Brain microvascular endothelial cell (primary cell): ENCODE results near the gene H1-8.

Experiments
- DNase-seq: peaks from one replicate; pipeline ENCODE4 v3.0.0-alpha.2; 2020
- H3K27ac ChIP-seq: fragments of 250-450 bp; sonication (Bioruptor Pico); 2 replicates; pipeline ENCODE4 v1.5.1; 2020; ENCODE audit warnings: mild to moderate bottlenecking, moderate library complexity
- H3K27me3 ChIP-seq: fragments of 250-450 bp; sonication (Bioruptor Pico); replicated peaks from 2 replicates; pipeline ENCODE4 v1.5.1; 2020; ENCODE audit warnings: mild to moderate bottlenecking
- H3K36me3 ChIP-seq: fragments of 250-450 bp; sonication (Bioruptor Pico); replicated peaks from 2 replicates; pipeline ENCODE4 v1.5.1; 2020; ENCODE audit warnings: mild to moderate bottlenecking
- H3K4me3 ChIP-seq: 2 replicates; pipeline ENCODE4 v1.5.1; 2011; ENCODE audit warnings: low read depth, mild to moderate bottlenecking, control low read depth, low read length, moderate library complexity
- in situ Hi-C: cut with HindIII; loops from 2 replicates; pipeline ENCODE4 v1.10.0; 2017; ENCODE audit warnings: low sequenced_read_pairs, low pct_ligation_motif_present
- TF ChIP-seq, protein P1 (sequence below): IDR thresholded peaks from 2 replicates; pipeline ENCODE4 v1.5.1; 2011; ENCODE audit warnings: low read depth, mild to moderate bottlenecking, moderate library complexity, low read length, control low read depth, inconsistent platforms; ENCODE audit errors: missing control alignments

H1-8 gene

DNA sequence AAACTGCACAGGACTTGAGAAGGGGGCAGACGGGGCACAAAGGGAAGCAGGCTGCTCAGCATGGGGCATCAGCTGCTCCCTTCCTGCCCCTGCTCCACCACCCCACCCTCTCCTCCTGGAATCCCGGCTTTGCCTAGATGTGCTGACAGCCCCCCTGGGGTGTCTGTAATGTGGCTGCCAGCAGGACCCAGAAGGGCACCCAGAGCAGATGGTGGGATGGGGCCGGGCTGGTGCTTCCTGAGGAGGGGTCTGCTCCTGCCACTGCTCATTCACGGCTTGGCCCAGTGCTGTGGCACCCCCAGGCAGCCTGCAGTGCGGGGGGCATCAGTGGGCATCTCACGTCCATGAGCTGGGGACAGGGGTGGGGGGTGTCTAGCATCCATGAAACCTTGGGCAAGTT lies 10.2 kb downstream of the H1-8 start:
- Histone ChIP-seq H3K27ac (no peak overlapping the region), H3K27me3 (no peaks in the 10 kb centered on the region), H3K36me3 (peaks cover 9% of the 10 kb centered on the region), H3K4me3 (no peak overlapping the region)
- in situ Hi-C loops: no loop called here
- no peak for DNase-seq
- TF ChIP-seq, protein P1, sequence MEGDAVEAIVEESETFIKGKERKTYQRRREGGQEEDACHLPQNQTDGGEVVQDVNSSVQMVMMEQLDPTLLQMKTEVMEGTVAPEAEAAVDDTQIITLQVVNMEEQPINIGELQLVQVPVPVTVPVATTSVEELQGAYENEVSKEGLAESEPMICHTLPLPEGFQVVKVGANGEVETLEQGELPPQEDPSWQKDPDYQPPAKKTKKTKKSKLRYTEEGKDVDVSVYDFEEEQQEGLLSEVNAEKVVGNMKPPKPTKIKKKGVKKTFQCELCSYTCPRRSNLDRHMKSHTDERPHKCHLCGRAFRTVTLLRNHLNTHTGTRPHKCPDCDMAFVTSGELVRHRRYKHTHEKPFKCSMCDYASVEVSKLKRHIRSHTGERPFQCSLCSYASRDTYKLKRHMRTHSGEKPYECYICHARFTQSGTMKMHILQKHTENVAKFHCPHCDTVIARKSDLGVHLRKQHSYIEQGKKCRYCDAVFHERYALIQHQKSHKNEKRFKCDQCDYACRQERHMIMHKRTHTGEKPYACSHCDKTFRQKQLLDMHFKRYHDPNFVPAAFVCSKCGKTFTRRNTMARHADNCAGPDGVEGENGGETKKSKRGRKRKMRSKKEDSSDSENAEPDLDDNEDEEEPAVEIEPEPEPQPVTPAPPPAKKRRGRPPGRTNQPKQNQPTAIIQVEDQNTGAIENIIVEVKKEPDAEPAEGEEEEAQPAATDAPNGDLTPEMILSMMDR: no peak

DNA sequence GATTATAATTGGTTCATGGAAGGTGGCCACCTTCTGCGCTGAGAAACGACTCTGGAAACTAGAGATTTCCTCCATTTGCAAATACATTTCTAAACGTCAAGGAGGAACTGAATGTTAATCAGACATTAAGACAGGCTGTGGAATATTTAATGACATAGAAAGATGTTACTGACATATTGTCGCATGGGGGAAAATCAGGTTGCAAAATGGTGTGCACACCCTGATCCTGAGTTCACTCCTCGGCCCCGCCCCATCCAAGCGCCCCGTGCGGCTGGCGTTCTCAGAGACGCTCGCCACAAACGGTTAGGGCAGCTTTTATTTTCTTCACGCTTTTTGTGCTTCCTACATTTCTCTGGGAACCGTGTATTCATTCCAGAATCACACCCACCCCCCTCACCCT lies 10.7 kb downstream of the H1-8 start:
- no peak overlapping the region for H3K27ac ChIP-seq
- H3K27me3 ChIP-seq: no peaks in the 10 kb centered on the region
- DNase-seq: no peak
- in situ Hi-C loops: no loop called here
- TF ChIP-seq, protein P1: no peak
- no peak overlapping the region for H3K4me3 ChIP-seq
- peaks cover 13% of the 10 kb centered on the region for H3K36me3 ChIP-seq

DNA sequence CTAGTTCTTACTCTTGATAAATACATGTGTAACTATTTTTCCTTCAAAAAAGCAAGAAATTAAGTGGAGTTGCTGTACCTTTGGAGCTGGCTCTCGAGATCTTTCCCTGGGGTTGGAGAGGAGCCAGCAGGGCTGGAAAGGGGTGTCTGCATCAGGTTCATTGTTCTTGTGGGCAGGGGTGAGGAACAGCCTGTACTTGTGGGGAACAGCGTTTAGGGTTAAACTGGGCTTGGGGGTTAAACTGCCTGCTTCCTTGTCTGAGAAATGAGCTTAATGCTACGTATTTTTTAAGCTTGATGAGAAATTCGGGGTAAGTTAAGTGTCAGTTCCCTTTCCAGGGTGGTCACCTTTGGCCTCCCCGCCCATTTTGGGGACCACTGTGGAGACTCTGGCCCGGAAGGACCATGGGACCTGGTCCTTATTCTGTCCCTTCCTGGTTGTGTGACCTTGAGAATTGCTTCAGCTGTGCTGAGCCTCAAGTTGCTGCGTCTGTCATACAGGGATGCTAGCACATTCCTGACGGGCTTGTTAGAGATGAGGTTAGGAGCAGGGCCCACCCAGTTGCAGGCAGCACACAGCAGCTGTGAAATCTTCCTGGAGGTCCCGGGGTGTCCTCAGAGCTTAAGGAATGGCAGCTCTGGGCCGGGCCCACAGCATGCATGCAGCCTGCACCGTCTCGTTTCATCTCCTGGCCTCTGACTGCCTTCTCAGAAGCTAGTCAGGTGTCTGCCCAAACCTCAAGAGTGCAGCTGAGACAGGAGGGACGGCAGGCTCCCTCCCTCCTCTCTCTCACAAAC lies 11.6 kb downstream of the H1-8 start:
- TF ChIP-seq, protein P1: no peak
- Histone ChIP-seq H3K4me3 (no peak overlapping the region), H3K27ac (no peak overlapping the region), H3K27me3 (no peaks in the 10 kb centered on the region), H3K36me3 (peaks cover 20% of the 10 kb centered on the region)
- DNase-seq: no peak
- in situ Hi-C loops: no loop called here

DNA sequence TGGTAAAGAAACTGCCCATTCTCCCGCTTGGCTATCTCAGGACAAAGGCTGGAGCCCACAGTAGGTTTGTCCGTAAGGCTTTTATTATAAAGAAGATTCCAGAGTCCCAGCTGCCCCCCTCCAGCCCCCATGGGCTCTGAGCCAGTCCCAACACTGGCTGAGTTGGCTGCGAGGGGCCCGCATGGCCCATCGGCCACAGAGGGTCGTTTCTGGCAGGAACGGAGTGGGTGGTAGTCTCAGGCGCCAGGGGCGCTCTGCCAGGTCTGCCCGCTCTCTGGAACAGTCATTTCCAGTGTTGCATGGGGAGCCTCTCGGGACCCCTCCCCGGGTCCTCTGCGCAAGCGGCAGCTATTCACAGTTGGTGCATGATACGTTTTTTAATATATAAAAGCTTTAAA lies 12.2 kb downstream of the H1-8 start:
- TF ChIP-seq, protein P1: no peak
- H3K4me3 ChIP-seq: no peak overlapping the region
- DNase-seq: no peak
- peaks cover 26% of the 10 kb centered on the region for H3K36me3 ChIP-seq
- in situ Hi-C loops: no loop called here
- H3K27me3 ChIP-seq: no peaks in the 10 kb centered on the region
- H3K27ac ChIP-seq: no peak overlapping the region

DNA sequence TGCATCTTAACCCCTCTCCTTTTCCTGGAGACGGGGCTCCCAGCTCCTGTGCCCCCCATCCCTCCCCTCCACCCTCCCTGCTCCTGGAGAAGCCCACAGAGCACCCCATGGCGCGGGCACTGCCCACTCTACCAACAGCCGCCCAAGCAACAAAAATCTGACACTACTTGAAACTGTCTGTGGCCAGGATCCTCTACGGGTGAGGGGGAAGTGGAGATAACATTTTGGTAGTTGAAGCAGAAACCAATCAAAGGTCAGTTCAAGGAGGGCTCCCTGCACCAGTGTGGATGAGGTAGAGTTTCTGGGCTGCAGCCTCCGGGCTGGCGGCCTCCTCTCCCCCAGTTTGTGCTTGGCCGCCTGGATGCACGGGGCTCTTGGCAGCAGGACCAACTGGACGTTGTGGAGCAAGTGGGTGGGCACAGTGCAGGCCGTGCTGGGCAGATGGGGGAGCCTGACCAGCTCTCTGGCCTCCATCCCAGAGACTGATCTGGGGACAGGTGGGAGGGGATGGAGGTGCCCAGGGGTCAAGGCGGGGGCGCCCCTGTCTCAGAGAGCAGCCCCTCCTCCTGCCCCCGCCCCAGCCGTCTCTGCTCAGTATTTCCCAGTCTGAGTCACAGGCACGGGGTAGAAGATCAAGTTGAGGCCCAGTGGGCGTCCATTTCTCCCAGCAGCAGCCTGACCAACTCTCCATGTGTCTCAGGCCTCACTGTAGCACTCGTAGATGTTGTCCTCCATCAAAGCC lies 12.8 kb downstream of the H1-8 start:
- Histone ChIP-seq H3K27me3 (no peaks in the 10 kb centered on the region), H3K27ac (no peak overlapping the region), H3K4me3 (no peak overlapping the region), H3K36me3 (peaks cover 26% of the 10 kb centered on the region)
- in situ Hi-C loops: no loop called here
- TF ChIP-seq, protein P1: no peak
- peak; percentile 27 for DNase-seq
